Neutrophil (primary cell): ENCODE results near the gene RPL36.

ENCODE experiments used
- H3K27ac ChIP-seq: fragments of 200-600 bp; sonication (generic); 2 replicates; pipeline ENCODE4 v1.5.1; 2016; ENCODE audit warnings: mild to moderate bottlenecking, moderate library complexity
- H3K27me3 ChIP-seq: fragments of 200-600 bp; sonication (generic); 2 replicates; pipeline ENCODE4 v1.6.0; 2016; ENCODE audit warnings: mild to moderate bottlenecking
- H3K36me3 ChIP-seq: fragments of 200-600 bp; sonication (generic); 2 replicates; pipeline ENCODE4 v1.5.1; 2017
- H3K4me1 ChIP-seq, 2 experiments: fragments of 200-600 bp in 1 of 2; sonication (generic) in 1 of 2; 1 replicate in 1 of 2; 2 replicates in 1 of 2; pipeline versions ENCODE4 v1.5.1 to v1.6.1; 2013 to 2016; ENCODE audit warnings: low read depth in 1 of 2, low read length in 1 of 2, mild to moderate bottlenecking in 1 of 2, moderate library complexity in 1 of 2; ENCODE audit not compliant: control insufficient read depth in 1 of 2, insufficient read depth in 1 of 2
- H3K4me3 ChIP-seq, 2 experiments: fragments of 200-600 bp in 1 of 2; sonication (generic) in 1 of 2; 1 replicate in 1 of 2; 2 replicates in 1 of 2; pipeline ENCODE4 v1.5.1; 2013 to 2016; ENCODE audit warnings: low read depth in 1 of 2, low read length in 1 of 2, mild to moderate bottlenecking in 1 of 2, moderate library complexity in 1 of 2
- H3K9me3 ChIP-seq: fragments of 200-600 bp; sonication (generic); 2 replicates; pipeline ENCODE4 v1.5.1; 2016
- TF ChIP-seq, protein P1 (sequence below): fragments of 200-600 bp; sonication (generic); IDR thresholded peaks from 2 replicates; pipeline ENCODE4 v1.5.1; 2016; ENCODE audit warnings: antibody characterized with exemption

Gene RPL36

DNA sequence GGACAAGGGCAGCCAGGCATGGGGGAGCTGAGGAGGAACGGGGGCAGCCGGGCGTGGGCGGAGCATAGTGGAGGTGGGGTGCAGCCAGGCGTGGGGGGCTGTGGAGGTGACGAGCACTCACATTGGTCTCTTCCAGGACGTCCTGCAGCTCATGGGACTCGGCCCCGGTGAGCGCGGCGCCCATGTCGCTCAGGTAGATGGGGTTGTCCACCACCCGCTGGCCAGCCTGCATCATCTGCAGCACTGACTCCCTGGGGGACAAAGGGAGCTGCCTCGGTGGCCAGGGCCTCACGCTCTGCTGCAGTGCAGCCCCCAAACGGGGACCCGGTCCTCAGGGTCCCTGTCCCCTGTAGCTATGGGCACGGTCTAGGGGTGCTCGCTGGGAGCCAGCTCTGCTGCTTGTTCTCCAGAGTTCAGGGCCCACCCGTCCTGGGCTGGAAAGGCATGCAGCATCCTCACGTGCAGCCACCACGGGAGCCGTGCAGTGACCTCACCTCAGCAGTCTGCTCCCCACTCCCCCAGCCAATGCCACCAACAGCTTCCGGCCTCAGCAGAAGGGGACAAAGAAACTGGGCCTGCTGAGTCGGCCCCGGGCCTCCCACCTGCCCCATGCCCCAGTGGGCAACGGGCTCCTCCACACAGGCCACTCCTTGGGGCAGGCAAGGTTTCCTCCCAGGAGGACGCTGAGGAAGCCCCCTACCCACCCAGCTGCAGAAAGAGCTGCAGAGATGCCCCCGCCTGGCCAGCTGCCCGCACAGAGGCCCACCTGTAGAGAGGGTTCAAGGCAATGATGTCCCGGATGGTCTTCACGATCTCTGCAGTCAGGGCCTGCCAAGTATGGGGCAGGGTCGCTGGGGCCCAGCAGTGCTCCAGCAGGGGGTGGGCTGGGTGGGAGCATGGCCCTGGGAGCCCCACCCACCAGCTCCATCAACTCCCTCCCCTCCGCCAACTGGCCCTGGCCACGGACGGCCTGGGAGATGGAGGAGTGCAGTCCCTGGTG, 17.8 kb downstream of the RPL36 start:
- Histone ChIP-seq H3K9me3 (no peaks in the 10 kb centered on the region), H3K27ac (no peak overlapping the region), H3K36me3 (peaks cover 77% of the 10 kb centered on the region), H3K27me3 (no peaks in the 10 kb centered on the region), H3K4me1 (no peaks in the 10 kb centered on the region), H3K4me3 (no peak overlapping the region)
- TF ChIP-seq, protein P1, sequence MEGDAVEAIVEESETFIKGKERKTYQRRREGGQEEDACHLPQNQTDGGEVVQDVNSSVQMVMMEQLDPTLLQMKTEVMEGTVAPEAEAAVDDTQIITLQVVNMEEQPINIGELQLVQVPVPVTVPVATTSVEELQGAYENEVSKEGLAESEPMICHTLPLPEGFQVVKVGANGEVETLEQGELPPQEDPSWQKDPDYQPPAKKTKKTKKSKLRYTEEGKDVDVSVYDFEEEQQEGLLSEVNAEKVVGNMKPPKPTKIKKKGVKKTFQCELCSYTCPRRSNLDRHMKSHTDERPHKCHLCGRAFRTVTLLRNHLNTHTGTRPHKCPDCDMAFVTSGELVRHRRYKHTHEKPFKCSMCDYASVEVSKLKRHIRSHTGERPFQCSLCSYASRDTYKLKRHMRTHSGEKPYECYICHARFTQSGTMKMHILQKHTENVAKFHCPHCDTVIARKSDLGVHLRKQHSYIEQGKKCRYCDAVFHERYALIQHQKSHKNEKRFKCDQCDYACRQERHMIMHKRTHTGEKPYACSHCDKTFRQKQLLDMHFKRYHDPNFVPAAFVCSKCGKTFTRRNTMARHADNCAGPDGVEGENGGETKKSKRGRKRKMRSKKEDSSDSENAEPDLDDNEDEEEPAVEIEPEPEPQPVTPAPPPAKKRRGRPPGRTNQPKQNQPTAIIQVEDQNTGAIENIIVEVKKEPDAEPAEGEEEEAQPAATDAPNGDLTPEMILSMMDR: no peak

- Histone ChIP-seq H3K9me3 (no peaks in the 10 kb centered on the region), H3K27me3 (no peaks in the 10 kb centered on the region), H3K4me1 (no peaks in the 10 kb centered on the region), H3K4me3 (no peak overlapping the region), H3K36me3 (peaks cover 62% of the 10 kb centered on the region), H3K27ac (no peak overlapping the region)
- TF ChIP-seq, protein P1: no peak
Measured at GRCh38 chr19:5711025-5711424, 20.9 kb downstream of the RPL36 start.

DNA sequence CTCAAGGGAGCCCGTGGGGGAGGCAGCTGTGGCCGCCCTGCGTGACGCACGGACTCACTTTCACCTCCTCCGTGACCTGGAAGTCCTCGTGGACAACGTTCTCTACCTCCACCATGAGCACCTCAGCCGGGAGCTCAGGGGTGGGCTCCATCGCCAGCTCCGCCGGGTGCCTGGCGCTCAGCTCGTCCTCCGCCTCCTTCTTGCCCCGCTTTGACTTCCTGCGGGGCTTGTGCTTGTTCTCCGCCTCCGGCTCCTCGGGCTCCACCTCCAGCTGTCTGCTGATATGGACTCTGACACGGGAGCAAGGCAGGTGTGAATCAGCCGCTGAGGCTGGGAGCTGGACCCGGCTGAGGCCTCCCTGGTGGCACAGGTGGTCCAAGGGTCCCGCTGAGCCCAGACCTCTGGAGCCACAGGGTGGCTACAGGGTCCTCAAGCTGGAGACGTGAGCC, 21.6 kb downstream of the RPL36 start:
- Histone ChIP-seq H3K27ac (no peak overlapping the region), H3K36me3 (peaks cover 55% of the 10 kb centered on the region), H3K27me3 (no peaks in the 10 kb centered on the region), H3K9me3 (no peaks in the 10 kb centered on the region), H3K4me1 (no peaks in the 10 kb centered on the region), H3K4me3 (no peak overlapping the region)
- TF ChIP-seq, protein P1: no peak

GRCh38 chr19:5713228-5713627, 23.1 kb downstream of the RPL36 start:
- Histone ChIP-seq H3K4me1 (peaks cover 0 to under 1% of the 10 kb centered on the region in 2 experiments), H3K9me3 (no peaks in the 10 kb centered on the region), H3K27me3 (no peaks in the 10 kb centered on the region), H3K27ac (no peak overlapping the region), H3K36me3 (peaks cover 40% of the 10 kb centered on the region), H3K4me3 (no peak overlapping the region)
- TF ChIP-seq, protein P1: no peak

GRCh38 chr19:5714816-5715215, 24.7 kb downstream of the RPL36 start:
- no peaks in the 10 kb centered on the region for H3K9me3 ChIP-seq
- H3K36me3 ChIP-seq: peaks cover 36% of the 10 kb centered on the region
- H3K27ac ChIP-seq: no peak overlapping the region
- H3K4me3 ChIP-seq: no peak overlapping the region
- H3K4me1 ChIP-seq: peaks cover 14 to 16% of the 10 kb centered on the region in 2 experiments
- TF ChIP-seq, protein P1: no peak
- H3K27me3 ChIP-seq: no peaks in the 10 kb centered on the region
